A549 (cell line): Measurements from ENCODE around the gene COBLL1. TPM values are rescaled to one million over a fixed set of nuclear protein-coding genes. Genes with fewer than 3 reads are reported as not detected.
A peak's percentile ranks its signal among the peaks of the same experiment; 100 is the strongest.

Source experiments
- ATAC-seq, 2 experiments: fragments of 200-7000 bp in 1 of 2; fragments of >200 bp in 1 of 2; cut with Nextera tagmentation in 1 of 2; cut with Tn5 transposase in 1 of 2; 3 replicates each; pipeline versions ENCODE4 v1.8.0 to v1.9.1; 2018 to 2020; ENCODE audit warnings: mild to moderate bottlenecking in 1 of 2, moderate library complexity in 1 of 2
- CTCF ChIA-PET: fragments of 300-600 bp; sonication (Branson Sonifier 250); formaldehyde crosslinking; extraction: SDS; loops from one replicate; lab custom pipeline; 2021; ENCODE audit warnings: antibody characterized with exemption, inconsistent platforms; lab: Yijun Ruan, JAX
- POLR2A ChIA-PET: fragments of 350-600 bp; formaldehyde crosslinking; extraction: SDS; loops from one replicate; lab custom pipeline; 2021; ENCODE audit warnings: antibody characterized with exemption, inconsistent platforms; lab: Yijun Ruan, JAX
- DNase-seq, 2 experiments: peaks; one replicate each; pipeline versions ENCODE4 v3.0.0 to v3.0.0-alpha.2; 2011 to 2016; ENCODE audit warnings: low read depth in 1 of 2, low spot score in 1 of 2
- FAIRE-seq: peaks from 2 replicates; lab custom pipeline; 2011; peaks lifted over from hg19 to GRCh38; lab: Jason Lieb, UNC
- H3K27ac ChIP-seq, 2 experiments: fragments of >200 bp; sonication (Bioruptor Twin); formaldehyde crosslinking; 3 replicates each; pipeline ENCODE4 v1.5.1; 2016 to 2017
- H3K4me1 ChIP-seq: fragments of >200 bp; sonication (Bioruptor Twin); formaldehyde crosslinking; 3 replicates; pipeline ENCODE4 v1.6.1; 2016
- H3K4me2 ChIP-seq: fragments of >200 bp; sonication (Bioruptor Twin); formaldehyde crosslinking; 3 replicates; pipeline ENCODE4 v1.6.1; 2016
- H3K4me3 ChIP-seq: fragments of >200 bp; sonication (Bioruptor Twin); formaldehyde crosslinking; 3 replicates; pipeline ENCODE4 v1.5.1; 2016
- H3K9me3 ChIP-seq: fragments of >200 bp; sonication (Bioruptor Twin); formaldehyde crosslinking; 3 replicates; pipeline ENCODE4 v1.6.1; 2016
- BHLHE40 ChIP-seq: IDR thresholded peaks from 2 replicates; pipeline ENCODE4 v1.6.1; 2012; ENCODE audit warnings: low read depth, low read length, inconsistent platforms
- CBX8 ChIP-seq: fragments of 200-600 bp; sonication (generic); IDR thresholded peaks from 2 replicates; pipeline ENCODE4 v1.6.1; 2016
- CEBPB ChIP-seq, 2 experiments: fragments of >200 bp in 1 of 2; sonication (Bioruptor Twin) in 1 of 2; formaldehyde crosslinking in 1 of 2; IDR thresholded peaks; 2 replicates each; pipeline ENCODE4 v1.6.1; 2012 to 2016
- CHD4 ChIP-seq: fragments of 200-600 bp; sonication (generic); IDR thresholded peaks from 2 replicates; pipeline ENCODE4 v1.6.1; 2016; ENCODE audit warnings: antibody characterized with exemption, mild to moderate bottlenecking, borderline replicate concordance
- ESRRA ChIP-seq: fragments of 150-350 bp; IDR thresholded peaks from 2 replicates; pipeline ENCODE4 v1.6.1; 2014; ENCODE audit warnings: mild to moderate bottlenecking, low read length, borderline replicate concordance
- FOSB ChIP-seq: fragments of 250-450 bp; sonication (Bioruptor Pico); IDR thresholded peaks from 2 replicates; pipeline ENCODE4 v1.5.0; 2020; ENCODE audit warnings: mild to moderate bottlenecking, moderate library complexity
- FOXS1 ChIP-seq: fragments of 250-450 bp; sonication (Bioruptor Pico); IDR thresholded peaks from 2 replicates; pipeline ENCODE4 v1.5.0; 2020; ENCODE audit warnings: mild to moderate bottlenecking, moderate library complexity
- GATA3 ChIP-seq: IDR thresholded peaks from 2 replicates; pipeline ENCODE4 v1.6.1; 2012; ENCODE audit warnings: borderline replicate concordance
- HEYL ChIP-seq: fragments of 250-450 bp; sonication (Bioruptor Pico); IDR thresholded peaks from 2 replicates; pipeline ENCODE4 v1.8.0; 2021; ENCODE audit warnings: mild to moderate bottlenecking, moderate library complexity
- HOXA7 ChIP-seq: fragments of 250-450 bp; sonication (Bioruptor Pico); IDR thresholded peaks from 2 replicates; pipeline ENCODE4 v1.5.0; 2020; ENCODE audit warnings: mild to moderate bottlenecking, moderate library complexity
- HOXB13 ChIP-seq: fragments of 250-450 bp; sonication (Bioruptor Pico); IDR thresholded peaks from 2 replicates; pipeline ENCODE4 v1.5.0; 2020; ENCODE audit warnings: low read depth, mild to moderate bottlenecking, moderate library complexity
- JUN ChIP-seq, 2 experiments: fragments of >200 bp; sonication (Bioruptor Twin); formaldehyde crosslinking; IDR thresholded peaks; 2 replicates in 1 of 2; 3 replicates in 1 of 2; pipeline ENCODE4 v1.6.1; 2016 to 2017
- KDM5A ChIP-seq: fragments of 200-600 bp; sonication (generic); IDR thresholded peaks from 2 replicates; pipeline ENCODE4 v1.6.1; 2016; ENCODE audit warnings: antibody characterized with exemption, mild to moderate bottlenecking
- NPAS2 ChIP-seq: fragments of 250-450 bp; sonication (Bioruptor Pico); IDR thresholded peaks from 2 replicates; pipeline ENCODE4 v1.8.0; 2022; ENCODE audit warnings: mild to moderate bottlenecking, moderate library complexity, borderline replicate concordance
- NR3C1 ChIP-seq: fragments of >200 bp; sonication (Bioruptor Twin); formaldehyde crosslinking; IDR thresholded peaks from 3 replicates; pipeline ENCODE4 v1.6.1; 2017
- PHF8 ChIP-seq: fragments of 200-600 bp; sonication (generic); IDR thresholded peaks from 2 replicates; pipeline ENCODE4 v1.6.1; 2016; ENCODE audit warnings: low read depth, mild to moderate bottlenecking, antibody characterized with exemption, moderate library complexity, borderline replicate concordance
- POLR2AphosphoS2 ChIP-seq: conservative IDR thresholded peaks from 2 replicates; pipeline ENCODE4 v1.6.1; 2012; ENCODE audit warnings: low read length, improper control_type of control experiment, inconsistent platforms
- RARB ChIP-seq: fragments of 250-450 bp; sonication (Bioruptor Pico); IDR thresholded peaks from 2 replicates; pipeline ENCODE4 v1.8.0; 2021; ENCODE audit warnings: mild to moderate bottlenecking, moderate library complexity
- RFX5 ChIP-seq: fragments of 450-650 bp; IDR thresholded peaks from 2 replicates; pipeline ENCODE4 v1.7.1; 2014; ENCODE audit warnings: antibody characterized with exemption, mild to moderate bottlenecking, moderate library complexity
- TFCP2L1 ChIP-seq: fragments of 250-450 bp; sonication (Bioruptor Pico); IDR thresholded peaks from 2 replicates; pipeline ENCODE4 v1.5.0; 2021; ENCODE audit warnings: mild to moderate bottlenecking
- ZC3H11A ChIP-seq: fragments of 450-650 bp; IDR thresholded peaks from 2 replicates; pipeline ENCODE4 v1.6.1; 2014; ENCODE audit warnings: antibody characterized with exemption, mild to moderate bottlenecking
- WGBS: methylation state at CpG from one replicate; pipeline ENCODE4 v1.1.6; 2017; ENCODE audit errors: missing lambda C conversion rate; 5-methylcytosine and 5-hydroxymethylcytosine counted together
- polyA plus RNA-seq, 4 experiments: library from polyadenylated mRNA; depleted of rRNA in 3 of 4; stranded (reverse); fragments of >200 nt; fragmentation: RNase III in 1 of 4; extraction: RNeasy Plus Mini Kit Qiagen cat#74134 plus additional on column Dnase treatment in 1 of 4; gene quantifications; 2 replicates in 3 of 4; 3 replicates in 1 of 4; pipeline ENCODE4 v1.2.3, GENCODE V29; 2011 to 2017
- TF ChIP-seq, protein P1 (sequence below): fragments of >200 bp; sonication (Bioruptor Twin); formaldehyde crosslinking; IDR thresholded peaks from 3 replicates; pipeline ENCODE4 v1.5.1; 2016
- TF ChIP-seq, protein P2 (sequence below): IDR thresholded peaks from 2 replicates; pipeline ENCODE4 v1.6.1; 2012; ENCODE audit warnings: low read depth, borderline replicate concordance
- TF ChIP-seq, protein P3 (sequence below): fragments of 200-600 bp; sonication (generic); IDR thresholded peaks from 2 replicates; pipeline ENCODE4 v1.6.1; 2016; ENCODE audit warnings: antibody characterized with exemption, mild to moderate bottlenecking, moderate library complexity
- TF ChIP-seq, protein P4 (sequence below): fragments of 450-650 bp; IDR thresholded peaks from 2 replicates; pipeline ENCODE4 v1.6.1; 2014; ENCODE audit warnings: antibody characterized with exemption
- TF ChIP-seq, protein P5 (sequence below): IDR thresholded peaks from 2 replicates; pipeline ENCODE4 v1.6.1; 2012
- TF ChIP-seq, protein P6 (sequence below): IDR thresholded peaks from 2 replicates; pipeline ENCODE4 v1.6.1; 2012

COBLL1 gene
- polyA plus RNA-seq, 2 of the 4 experiments (the other 2 are of a cell fraction), result 2.6 to 5.3 TPM

DNA sequence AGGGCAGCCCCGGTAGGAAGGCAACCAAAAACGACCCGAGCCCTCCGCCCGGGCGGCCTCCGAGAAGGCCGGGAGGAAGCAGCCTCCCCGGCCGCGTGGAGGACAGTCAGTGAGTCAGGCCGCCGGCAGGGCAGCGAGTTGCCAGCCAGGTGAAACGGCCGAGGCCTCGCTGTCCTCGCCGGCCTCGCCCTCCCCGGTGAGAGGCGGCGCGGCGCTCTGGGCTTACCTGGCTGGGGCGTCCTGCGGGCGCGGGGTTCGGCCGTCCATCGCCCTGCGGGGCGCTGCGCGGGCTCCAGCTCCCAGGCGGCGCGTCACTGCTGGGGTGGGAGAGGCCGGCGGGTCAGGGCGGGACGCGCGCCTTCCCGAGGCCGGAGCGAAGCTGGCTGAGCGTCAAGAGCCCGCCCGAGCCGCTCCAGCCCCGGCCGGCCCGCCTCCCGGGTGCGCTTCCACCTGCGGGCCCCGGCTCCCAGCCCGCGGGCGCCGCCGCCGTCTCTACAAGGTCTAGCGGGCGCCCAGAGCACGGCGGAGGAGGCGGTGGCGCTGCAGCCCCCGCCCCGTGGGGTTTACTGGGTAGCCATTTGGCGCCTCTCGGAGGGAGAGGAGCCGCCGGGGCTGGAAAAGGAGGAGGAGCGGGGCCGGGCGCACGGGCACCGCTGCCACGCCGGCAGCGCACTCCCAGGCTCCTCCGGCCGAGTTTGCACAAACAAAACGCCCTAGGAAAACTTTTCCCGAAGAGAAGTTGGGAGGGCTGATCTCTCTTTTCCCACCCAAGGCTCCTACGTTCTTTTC, 499 bp downstream of the COBLL1 start (continued):
- TF ChIP-seq, protein P1, sequence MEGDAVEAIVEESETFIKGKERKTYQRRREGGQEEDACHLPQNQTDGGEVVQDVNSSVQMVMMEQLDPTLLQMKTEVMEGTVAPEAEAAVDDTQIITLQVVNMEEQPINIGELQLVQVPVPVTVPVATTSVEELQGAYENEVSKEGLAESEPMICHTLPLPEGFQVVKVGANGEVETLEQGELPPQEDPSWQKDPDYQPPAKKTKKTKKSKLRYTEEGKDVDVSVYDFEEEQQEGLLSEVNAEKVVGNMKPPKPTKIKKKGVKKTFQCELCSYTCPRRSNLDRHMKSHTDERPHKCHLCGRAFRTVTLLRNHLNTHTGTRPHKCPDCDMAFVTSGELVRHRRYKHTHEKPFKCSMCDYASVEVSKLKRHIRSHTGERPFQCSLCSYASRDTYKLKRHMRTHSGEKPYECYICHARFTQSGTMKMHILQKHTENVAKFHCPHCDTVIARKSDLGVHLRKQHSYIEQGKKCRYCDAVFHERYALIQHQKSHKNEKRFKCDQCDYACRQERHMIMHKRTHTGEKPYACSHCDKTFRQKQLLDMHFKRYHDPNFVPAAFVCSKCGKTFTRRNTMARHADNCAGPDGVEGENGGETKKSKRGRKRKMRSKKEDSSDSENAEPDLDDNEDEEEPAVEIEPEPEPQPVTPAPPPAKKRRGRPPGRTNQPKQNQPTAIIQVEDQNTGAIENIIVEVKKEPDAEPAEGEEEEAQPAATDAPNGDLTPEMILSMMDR, result peak; percentile 44; the same call in 2 of the 3 replicates
- no peak for TF ChIP-seq GATA3

DNA sequence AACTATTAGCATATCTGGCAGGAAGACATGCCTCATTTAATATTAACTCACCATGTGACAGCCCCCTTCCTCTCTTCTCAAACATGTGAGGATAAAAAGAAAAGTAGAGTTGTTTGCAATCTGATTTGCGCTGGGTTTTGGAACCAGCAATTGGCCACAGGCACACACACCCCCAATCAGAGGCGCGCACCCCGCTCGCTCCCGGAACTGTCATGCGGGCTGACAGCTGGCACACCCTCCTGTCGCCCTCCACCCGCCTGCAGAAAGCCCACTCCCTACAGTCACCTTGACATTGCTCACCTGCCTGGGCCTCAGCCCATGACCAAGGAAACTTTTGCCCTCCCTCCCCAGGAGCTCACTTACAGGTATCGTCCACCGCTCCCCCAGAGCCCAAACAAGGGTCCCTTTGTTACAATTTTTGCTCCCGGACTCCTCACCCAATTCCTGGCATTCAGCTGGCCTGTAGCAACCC, 1.1 kb downstream of the COBLL1 start:
- ChIA-PET POLR2A (interaction anchor here (1.8 kb wide), 1 partner anchor 73 kb away, joined by 8 read pairs; no protein-coding TSS in a partner anchor), CTCF (interaction anchor here (0.5 to 2.3 kb wide), 14 partner anchors 9 to 194 kb away, joined by 3 to 15 read pairs (median 6); no protein-coding TSS in a partner anchor)
- no peak for TF ChIP-seq HEYL (CRISPR knock-in tag)
- no peak for TF ChIP-seq NPAS2 (CRISPR knock-in tag)
- TF ChIP-seq POLR2AphosphoS2, result no peak
- TF ChIP-seq, protein P2, sequence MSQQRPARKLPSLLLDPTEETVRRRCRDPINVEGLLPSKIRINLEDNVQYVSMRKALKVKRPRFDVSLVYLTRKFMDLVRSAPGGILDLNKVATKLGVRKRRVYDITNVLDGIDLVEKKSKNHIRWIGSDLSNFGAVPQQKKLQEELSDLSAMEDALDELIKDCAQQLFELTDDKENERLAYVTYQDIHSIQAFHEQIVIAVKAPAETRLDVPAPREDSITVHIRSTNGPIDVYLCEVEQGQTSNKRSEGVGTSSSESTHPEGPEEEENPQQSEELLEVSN, result no peak
- TF ChIP-seq BHLHE40, result no peak
- no peak for TF ChIP-seq HOXA7
- TF ChIP-seq FOXS1, result no peak
- TF ChIP-seq PHF8, result no peak
- TF ChIP-seq ESRRA, result no peak
- TF ChIP-seq ZC3H11A, result no peak
- no peak for TF ChIP-seq CEBPB (IDR thresholded peaks at IDR 0.05)
- TF ChIP-seq TFCP2L1, result no peak
- TF ChIP-seq HOXB13 (CRISPR knock-in tag), result no peak
- TF ChIP-seq KDM5A, result no peak
- TF ChIP-seq RARB (CRISPR knock-in tag), result no peak
- TF ChIP-seq FOSB (CRISPR knock-in tag), result no peak
- ATAC-seq (peak; percentile 7 to 15; a peak in 4 of 6 replicates), FAIRE-seq (no peak), DNase-seq (peak in 1 of 2 experiments; percentile 6)
- Histone ChIP-seq H3K9me3 (no peaks in the 10 kb centered on the region), H3K27ac (peak overlapping the region; percentile 88 to 95), H3K4me2 (peak overlapping the region; percentile 94), H3K4me3 (peak overlapping the region; percentile 70), H3K4me1 (peaks cover 25% of the 10 kb centered on the region)
- WGBS, result 4% methylated on average over 12 of the region's 12 CpGs

DNA sequence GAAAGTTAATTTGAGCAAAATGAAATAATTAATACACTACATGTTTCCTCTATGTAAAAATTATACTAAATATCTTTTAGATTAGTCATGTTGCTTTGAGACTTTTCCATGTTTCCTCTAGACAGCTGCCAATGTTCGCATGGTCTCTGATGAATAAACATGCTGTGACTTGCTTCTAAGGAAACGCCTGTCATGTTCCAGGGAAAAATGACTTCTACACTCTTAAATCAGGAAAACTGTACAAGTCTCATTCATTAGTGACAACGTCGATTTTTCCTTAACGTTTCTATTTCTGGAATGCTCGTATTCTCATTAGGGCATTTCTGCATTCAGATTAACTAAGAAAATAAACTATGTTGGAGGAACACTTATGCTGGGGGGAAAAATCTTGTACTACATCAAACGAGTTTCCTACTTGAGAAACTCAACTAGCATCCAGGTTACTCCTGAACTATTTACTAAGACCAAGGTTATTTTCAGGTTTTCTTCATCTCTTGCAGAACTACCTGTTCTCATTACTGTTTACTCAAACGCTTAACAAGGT, 1.6 kb downstream of the COBLL1 start:
- H3K27ac ChIP-seq, result no peak overlapping the region
- peak overlapping the region; percentile 70 for H3K4me3 ChIP-seq
- no peak for FAIRE-seq
- 55% methylated on average over 8 of the region's 8 CpGs for WGBS
- H3K4me1 ChIP-seq, result peaks cover 25% of the 10 kb centered on the region
- H3K9me3 ChIP-seq, result no peaks in the 10 kb centered on the region
- DNase-seq, result no peak
- no peak for ATAC-seq
- ChIA-PET POLR2A (no interaction called here), CTCF (interaction anchor here (0.5 to 1.2 kb wide), 3 partner anchors 9 to 79 kb away, joined by 3 to 4 read pairs (median 3); no protein-coding TSS in a partner anchor)
- H3K4me2 ChIP-seq, result peak overlapping the region; percentile 94
- TF ChIP-seq HOXB13 (CRISPR knock-in tag) (no peak), CBX8 (no peak), NR3C1 (no peak), ZC3H11A (no peak), ESRRA (no peak), FOSB (CRISPR knock-in tag) (no peak), CHD4 (no peak), JUN (IDR thresholded peaks at IDR 0.05) (no peak), RFX5 (no peak), HEYL (CRISPR knock-in tag) (no peak)
- TF ChIP-seq, protein P3, sequence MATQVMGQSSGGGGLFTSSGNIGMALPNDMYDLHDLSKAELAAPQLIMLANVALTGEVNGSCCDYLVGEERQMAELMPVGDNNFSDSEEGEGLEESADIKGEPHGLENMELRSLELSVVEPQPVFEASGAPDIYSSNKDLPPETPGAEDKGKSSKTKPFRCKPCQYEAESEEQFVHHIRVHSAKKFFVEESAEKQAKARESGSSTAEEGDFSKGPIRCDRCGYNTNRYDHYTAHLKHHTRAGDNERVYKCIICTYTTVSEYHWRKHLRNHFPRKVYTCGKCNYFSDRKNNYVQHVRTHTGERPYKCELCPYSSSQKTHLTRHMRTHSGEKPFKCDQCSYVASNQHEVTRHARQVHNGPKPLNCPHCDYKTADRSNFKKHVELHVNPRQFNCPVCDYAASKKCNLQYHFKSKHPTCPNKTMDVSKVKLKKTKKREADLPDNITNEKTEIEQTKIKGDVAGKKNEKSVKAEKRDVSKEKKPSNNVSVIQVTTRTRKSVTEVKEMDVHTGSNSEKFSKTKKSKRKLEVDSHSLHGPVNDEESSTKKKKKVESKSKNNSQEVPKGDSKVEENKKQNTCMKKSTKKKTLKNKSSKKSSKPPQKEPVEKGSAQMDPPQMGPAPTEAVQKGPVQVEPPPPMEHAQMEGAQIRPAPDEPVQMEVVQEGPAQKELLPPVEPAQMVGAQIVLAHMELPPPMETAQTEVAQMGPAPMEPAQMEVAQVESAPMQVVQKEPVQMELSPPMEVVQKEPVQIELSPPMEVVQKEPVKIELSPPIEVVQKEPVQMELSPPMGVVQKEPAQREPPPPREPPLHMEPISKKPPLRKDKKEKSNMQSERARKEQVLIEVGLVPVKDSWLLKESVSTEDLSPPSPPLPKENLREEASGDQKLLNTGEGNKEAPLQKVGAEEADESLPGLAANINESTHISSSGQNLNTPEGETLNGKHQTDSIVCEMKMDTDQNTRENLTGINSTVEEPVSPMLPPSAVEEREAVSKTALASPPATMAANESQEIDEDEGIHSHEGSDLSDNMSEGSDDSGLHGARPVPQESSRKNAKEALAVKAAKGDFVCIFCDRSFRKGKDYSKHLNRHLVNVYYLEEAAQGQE, result no peak
- TF ChIP-seq, protein P4, sequence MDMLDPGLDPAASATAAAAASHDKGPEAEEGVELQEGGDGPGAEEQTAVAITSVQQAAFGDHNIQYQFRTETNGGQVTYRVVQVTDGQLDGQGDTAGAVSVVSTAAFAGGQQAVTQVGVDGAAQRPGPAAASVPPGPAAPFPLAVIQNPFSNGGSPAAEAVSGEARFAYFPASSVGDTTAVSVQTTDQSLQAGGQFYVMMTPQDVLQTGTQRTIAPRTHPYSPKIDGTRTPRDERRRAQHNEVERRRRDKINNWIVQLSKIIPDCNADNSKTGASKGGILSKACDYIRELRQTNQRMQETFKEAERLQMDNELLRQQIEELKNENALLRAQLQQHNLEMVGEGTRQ, result no peak
- TF ChIP-seq, protein P5, sequence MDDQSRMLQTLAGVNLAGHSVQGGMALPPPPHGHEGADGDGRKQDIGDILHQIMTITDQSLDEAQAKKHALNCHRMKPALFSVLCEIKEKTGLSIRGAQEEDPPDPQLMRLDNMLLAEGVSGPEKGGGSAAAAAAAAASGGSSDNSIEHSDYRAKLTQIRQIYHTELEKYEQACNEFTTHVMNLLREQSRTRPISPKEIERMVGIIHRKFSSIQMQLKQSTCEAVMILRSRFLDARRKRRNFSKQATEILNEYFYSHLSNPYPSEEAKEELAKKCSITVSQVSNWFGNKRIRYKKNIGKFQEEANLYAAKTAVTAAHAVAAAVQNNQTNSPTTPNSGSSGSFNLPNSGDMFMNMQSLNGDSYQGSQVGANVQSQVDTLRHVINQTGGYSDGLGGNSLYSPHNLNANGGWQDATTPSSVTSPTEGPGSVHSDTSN, result no peak
- TF ChIP-seq, protein P6, sequence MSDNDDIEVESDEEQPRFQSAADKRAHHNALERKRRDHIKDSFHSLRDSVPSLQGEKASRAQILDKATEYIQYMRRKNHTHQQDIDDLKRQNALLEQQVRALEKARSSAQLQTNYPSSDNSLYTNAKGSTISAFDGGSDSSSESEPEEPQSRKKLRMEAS, result no peak
